Breast epithelium (tissue), 3 donors: ENCODE data around the gene PRDM2.

Source experiments
- CTCF ChIP-seq, 3 donors: fragments of 450-650 bp; IDR thresholded peaks; one replicate each; pipeline ENCODE4 v1.5.1; 2016 to 2017; ENCODE audit warnings: antibody characterized with exemption in 3 of 3, mild to moderate bottlenecking in 3 of 3, moderate library complexity in 3 of 3
- POLR2A ChIP-seq: fragments of 450-650 bp; IDR thresholded peaks from one replicate; pipeline ENCODE4 v1.6.1; 2016; ENCODE audit warnings: antibody characterized with exemption, mild to moderate bottlenecking, moderate library complexity

DNA sequence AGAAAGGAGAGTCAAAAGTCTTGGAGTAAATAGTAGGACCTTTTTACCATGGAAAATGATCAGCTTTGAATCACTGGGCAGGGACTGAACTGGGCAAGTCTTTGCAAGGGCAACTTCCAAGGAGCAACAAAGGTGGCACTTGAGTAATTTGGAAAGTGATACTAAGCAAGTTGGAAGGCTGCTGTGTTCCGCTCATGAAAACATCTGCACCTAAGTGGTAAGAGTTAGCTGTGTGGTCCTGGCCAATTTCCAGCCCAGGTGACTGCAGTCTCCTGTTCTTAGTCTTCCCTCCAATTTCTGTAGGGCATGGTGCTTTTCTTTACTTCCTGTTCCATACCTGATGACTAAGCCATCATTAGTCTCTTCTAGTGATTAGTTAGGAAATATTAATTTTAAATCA, 35.5 kb upstream of the PRDM2 start:
- TF ChIP-seq CTCF (IDR thresholded peaks at IDR 0.05) (no peak), POLR2A (no peak)
